Colonic mucosa (tissue), 4 donors: ENCODE data around the gene CACTIN. TPM values are rescaled to one million over a fixed set of nuclear protein-coding genes. Genes with fewer than 3 reads are reported as not detected.

Experiments used
- DNase-seq: peaks from one replicate; pipeline ENCODE4 v3.0.0-alpha.2; 2020
- H3K27ac ChIP-seq: fragments of 200-600 bp; one replicate; pipeline ENCODE4 v1.8.0; 2021
- H3K27me3 ChIP-seq: fragments of 200-600 bp; one replicate; pipeline ENCODE4 v1.8.0; 2021
- H3K36me3 ChIP-seq: fragments of 200-600 bp; one replicate; pipeline ENCODE4 v1.8.0; 2021
- H3K4me1 ChIP-seq: fragments of 200-600 bp; one replicate; pipeline ENCODE4 v1.8.0; 2021; ENCODE audit warnings: mild to moderate bottlenecking
- H3K4me3 ChIP-seq: fragments of 200-600 bp; one replicate; pipeline ENCODE4 v1.8.0; 2021
- H3K9ac ChIP-seq, 2 donors: one replicate each; pipeline ENCODE4 v1.7.0; 2013; ENCODE audit warnings: control low read depth in 2 of 2, low read depth in 2 of 2, low read length in 2 of 2
- H3K9me3 ChIP-seq: fragments of 200-600 bp; one replicate; pipeline ENCODE4 v1.8.0; 2021
- CTCF ChIP-seq: fragments of 200-600 bp; IDR thresholded peaks from one replicate; pipeline ENCODE4 v1.8.0; 2022; ENCODE audit warnings: antibody characterized with exemption, mild to moderate bottlenecking
- intact Hi-C: fragments of 100-400 bp; cut with DNase I; formaldehyde crosslinking; loops from one replicate; pipeline ENCODE4 v1.14.1; 2022
- total RNA-seq, 2 donors: library from RNA; stranded (reverse); fragmentation: NEBNext Ultra II Directional in 1 of 2; extraction: Animal tissue kit (Norgen Biotek cat#: 25700) in 1 of 2; gene quantifications; one replicate each; pipeline ENCODE4 v1.2.1, GENCODE V29; 2021
- donor health status: healthy.
- donor health status: DM: no; HTN: no; CAD: no.
- donor health status: DM: no; HTN: no; CAD: no.

Gene CACTIN
- total RNA-seq, 2 donors from 2014 or later, result 12.0 to 35.1 TPM

- no peaks in the 10 kb centered on the region for H3K4me1 ChIP-seq
- no peaks in the 10 kb centered on the region for H3K9me3 ChIP-seq
- no peak overlapping the region for H3K9ac ChIP-seq
- H3K27me3 ChIP-seq, result no peaks in the 10 kb centered on the region
- intact Hi-C loops, result no loop called here
- DNase-seq, result no peak
- no peak overlapping the region for H3K27ac ChIP-seq
- H3K4me3 ChIP-seq, result no peak overlapping the region
- no peaks in the 10 kb centered on the region for H3K36me3 ChIP-seq
- no peak for TF ChIP-seq CTCF
Observed at GRCh38 chr19:3645067-3645396, 18.4 kb upstream of the CACTIN start.

- Histone ChIP-seq H3K4me3 (no peak overlapping the region), H3K36me3 (no peaks in the 10 kb centered on the region), H3K27ac (no peak overlapping the region), H3K9ac (no peak overlapping the region), H3K9me3 (no peaks in the 10 kb centered on the region), H3K27me3 (no peaks in the 10 kb centered on the region), H3K4me1 (no peaks in the 10 kb centered on the region)
- TF ChIP-seq CTCF, result no peak
- DNase-seq, result peak; percentile 43
- intact Hi-C loops, result no loop called here
Observed at GRCh38 chr19:3644351-3645066, 17.9 kb upstream of the CACTIN start.

- Histone ChIP-seq H3K9ac (no peak overlapping the region), H3K4me1 (no peaks in the 10 kb centered on the region), H3K9me3 (no peaks in the 10 kb centered on the region), H3K36me3 (no peaks in the 10 kb centered on the region), H3K27me3 (no peaks in the 10 kb centered on the region), H3K4me3 (no peak overlapping the region), H3K27ac (no peak overlapping the region)
- intact Hi-C loops, result no loop called here
- DNase-seq, result no peak
- TF ChIP-seq CTCF, result no peak
Observed at GRCh38 chr19:3643674-3644313, 17.2 kb upstream of the CACTIN start.

GRCh38 chr19:3642987-3643673, 16.5 kb upstream of the CACTIN start:
- no peak for DNase-seq
- TF ChIP-seq CTCF, result no peak
- no peak overlapping the region for H3K27ac ChIP-seq
- no peak overlapping the region for H3K4me3 ChIP-seq
- H3K36me3 ChIP-seq, result no peaks in the 10 kb centered on the region
- no peak overlapping the region for H3K9ac ChIP-seq
- intact Hi-C loops, result no loop called here
- no peaks in the 10 kb centered on the region for H3K4me1 ChIP-seq
- no peaks in the 10 kb centered on the region for H3K27me3 ChIP-seq
- no peaks in the 10 kb centered on the region for H3K9me3 ChIP-seq

GRCh38 chr19:3642296-3642695, 15.7 kb upstream of the CACTIN start:
- Histone ChIP-seq H3K27ac (no peak overlapping the region), H3K9me3 (no peaks in the 10 kb centered on the region), H3K4me3 (no peak overlapping the region), H3K4me1 (no peaks in the 10 kb centered on the region), H3K36me3 (no peaks in the 10 kb centered on the region), H3K9ac (no peak overlapping the region), H3K27me3 (no peaks in the 10 kb centered on the region)
- intact Hi-C loops, result no loop called here
- DNase-seq, result no peak
- no peak for TF ChIP-seq CTCF
